GM13977 (cell line): ENCODE measurements around the gene GRPEL1.

Experiments
- DNase-seq: peaks from one replicate; pipeline ENCODE4 v3.0.0; 2012; ENCODE audit warnings: low spot score
- in situ Hi-C: fragments of 300-500 bp; cut with MboI; formaldehyde crosslinking; loops from one replicate; pipeline ENCODE4 v1.12.0; 2022; ENCODE audit warnings: low sequenced_read_pairs, low pct_unique_long_range_greater_than_20kb, mixed read lengths, inconsistent platforms; ENCODE audit not compliant: unreplicated experiment
- TF ChIP-seq, protein P1 (sequence below): IDR thresholded peaks from 2 replicates; pipeline ENCODE4 v1.5.1; 2012; ENCODE audit warnings: mild to moderate bottlenecking, control low read depth; ENCODE audit not compliant: insufficient read depth; ENCODE audit errors: extremely low read depth, missing control alignments

GRPEL1 gene

DNA sequence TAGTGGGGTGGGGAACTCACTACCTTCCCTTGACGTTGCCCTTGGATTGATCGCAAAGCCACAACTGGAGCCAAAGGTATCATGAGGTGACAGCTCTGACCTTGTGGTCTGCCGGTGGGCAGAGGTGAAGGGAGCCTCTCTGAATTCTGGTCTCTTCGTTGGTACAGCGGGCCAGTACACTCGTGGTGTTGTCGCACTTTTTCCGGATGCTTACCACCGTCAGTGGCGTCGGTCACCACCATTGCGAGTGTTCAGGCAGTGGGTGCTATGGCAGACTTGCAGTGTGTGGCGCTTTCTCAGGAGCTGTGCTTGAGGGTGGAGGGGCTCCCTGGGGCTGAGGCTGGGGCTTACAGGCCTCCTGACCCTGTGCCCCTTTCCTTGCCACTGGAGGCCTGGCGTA, 5.2 kb upstream of the GRPEL1 start:
- TF ChIP-seq, protein P1, sequence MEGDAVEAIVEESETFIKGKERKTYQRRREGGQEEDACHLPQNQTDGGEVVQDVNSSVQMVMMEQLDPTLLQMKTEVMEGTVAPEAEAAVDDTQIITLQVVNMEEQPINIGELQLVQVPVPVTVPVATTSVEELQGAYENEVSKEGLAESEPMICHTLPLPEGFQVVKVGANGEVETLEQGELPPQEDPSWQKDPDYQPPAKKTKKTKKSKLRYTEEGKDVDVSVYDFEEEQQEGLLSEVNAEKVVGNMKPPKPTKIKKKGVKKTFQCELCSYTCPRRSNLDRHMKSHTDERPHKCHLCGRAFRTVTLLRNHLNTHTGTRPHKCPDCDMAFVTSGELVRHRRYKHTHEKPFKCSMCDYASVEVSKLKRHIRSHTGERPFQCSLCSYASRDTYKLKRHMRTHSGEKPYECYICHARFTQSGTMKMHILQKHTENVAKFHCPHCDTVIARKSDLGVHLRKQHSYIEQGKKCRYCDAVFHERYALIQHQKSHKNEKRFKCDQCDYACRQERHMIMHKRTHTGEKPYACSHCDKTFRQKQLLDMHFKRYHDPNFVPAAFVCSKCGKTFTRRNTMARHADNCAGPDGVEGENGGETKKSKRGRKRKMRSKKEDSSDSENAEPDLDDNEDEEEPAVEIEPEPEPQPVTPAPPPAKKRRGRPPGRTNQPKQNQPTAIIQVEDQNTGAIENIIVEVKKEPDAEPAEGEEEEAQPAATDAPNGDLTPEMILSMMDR = no peak
- no peak for DNase-seq
- in situ Hi-C loops = loop anchor here (10.0 kb wide), 2 partner anchors 178 to 358 kb away; partner anchors contain the start of gene BLOC1S4

GRCh38 chr4:7070729-7071511, 3.1 kb upstream of the GRPEL1 start:
- in situ Hi-C loops = loop anchor here (10.0 kb wide), 2 partner anchors 176 to 356 kb away; partner anchors contain the start of gene BLOC1S4
- TF ChIP-seq, protein P1 = peak; percentile 94
- peak; percentile 80 for DNase-seq

DNA sequence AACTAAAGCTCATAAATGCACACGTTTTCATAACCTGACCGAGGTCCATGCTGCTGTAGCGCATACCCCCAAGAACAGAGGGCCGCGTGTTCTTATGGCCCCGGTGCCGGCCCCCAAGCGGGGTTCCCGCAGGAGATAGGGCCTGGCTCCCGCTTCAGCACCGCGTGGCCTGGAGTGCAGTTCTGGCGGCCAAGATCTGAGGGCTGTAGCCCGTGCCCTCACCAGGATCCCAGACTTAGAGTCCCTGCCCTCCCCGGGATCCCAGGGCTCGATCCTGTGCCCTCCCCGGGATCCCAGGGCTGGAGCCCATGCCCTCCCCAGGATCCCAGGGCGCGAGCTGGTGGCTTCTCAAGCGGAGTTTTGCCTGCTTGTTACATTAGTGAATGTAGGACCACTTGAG, 1.0 kb upstream of the GRPEL1 start:
- in situ Hi-C loops = no loop called here
- DNase-seq = no peak
- TF ChIP-seq, protein P1 = no peak

GRCh38 chr4:7068279-7068842, 497 bp upstream of the GRPEL1 start:
- DNase-seq = no peak
- in situ Hi-C loops = no loop called here
- TF ChIP-seq, protein P1 = no peak

DNA sequence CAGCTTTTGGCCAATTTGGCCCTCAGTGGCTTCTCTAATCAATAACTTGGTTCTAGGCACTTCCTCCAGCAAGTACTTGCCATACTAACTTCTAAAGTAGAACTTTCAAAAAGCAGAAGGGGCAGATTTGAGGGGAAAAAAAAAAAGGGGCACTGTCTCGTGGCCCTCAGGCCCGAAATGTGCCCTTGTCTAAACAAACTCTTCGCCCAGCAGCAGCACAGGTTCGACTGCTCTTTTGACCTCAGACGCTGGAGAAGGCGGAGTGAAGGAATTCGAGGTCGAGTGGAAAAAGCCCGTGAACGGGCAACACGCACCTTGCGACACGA, 775 bp downstream of the GRPEL1 start:
- no peak for DNase-seq
- in situ Hi-C loops = no loop called here
- TF ChIP-seq, protein P1 = no peak

DNA sequence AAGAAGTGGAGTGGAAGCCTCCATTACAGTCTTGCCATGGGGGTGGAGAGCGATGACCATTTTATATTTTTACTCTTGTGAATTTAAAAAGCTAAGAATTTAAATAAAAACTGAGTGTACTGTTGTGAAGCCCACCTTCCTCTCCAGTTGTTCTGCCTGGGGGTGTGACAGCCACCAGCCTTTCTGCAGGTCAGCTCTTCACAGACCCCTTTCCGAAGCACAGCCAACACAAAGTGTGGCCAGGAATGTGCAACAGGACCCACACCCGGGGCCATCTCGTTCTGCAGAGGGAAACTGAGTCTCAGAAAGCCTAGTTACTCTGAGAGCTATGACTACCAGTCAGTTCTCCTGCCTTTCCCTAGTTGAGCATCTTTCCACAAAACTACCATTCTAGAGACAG, 1.4 kb downstream of the GRPEL1 start:
- TF ChIP-seq, protein P1 = no peak

DNA sequence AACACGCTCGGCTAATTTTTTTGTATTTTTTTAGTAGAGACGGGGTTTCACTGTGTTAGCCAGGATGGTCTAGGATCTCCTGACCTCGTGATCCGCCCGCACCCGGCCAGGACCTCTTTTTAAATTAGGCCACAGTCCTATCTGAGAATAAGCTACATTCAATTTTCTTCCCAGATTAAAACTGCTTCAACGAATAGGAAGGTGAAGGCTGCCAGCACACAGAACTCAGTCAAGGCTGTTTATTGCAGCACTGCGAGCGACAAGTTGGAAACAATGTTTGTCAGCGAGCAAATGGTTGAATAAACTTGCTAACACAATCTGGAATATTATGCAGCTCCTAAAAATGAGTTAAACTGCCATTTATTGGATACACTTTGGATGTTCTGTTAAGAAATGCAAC, 1.9 kb downstream of the GRPEL1 start:
- in situ Hi-C loops = no loop called here
- TF ChIP-seq, protein P1 = no peak
- DNase-seq = no peak

More for the DNA sequence above, 1.4 kb downstream of the GRPEL1 start:
- in situ Hi-C loops = no loop called here
- no peak for DNase-seq
